GM23338 (cell line): ENCODE results near the gene PMP22. TPM values are rescaled to one million over a fixed set of nuclear protein-coding genes. Genes with fewer than 3 reads are reported as not detected.

Source experiments
- ATAC-seq: fragments of 200-7000 bp; cut with Tn5 transposase; 3 replicates; pipeline ENCODE4 v1.9.1; 2020
- DNase-seq: peaks from one replicate; pipeline ENCODE4 v3.0.0-alpha.2; 2015; ENCODE audit warnings: low spot score
- H2AFZ ChIP-seq: fragments of 200-600 bp; sonication (generic); 2 replicates; pipeline ENCODE4 v1.8.0; 2016; ENCODE audit warnings: antibody characterized with exemption, mild to moderate bottlenecking, moderate library complexity
- H3F3A ChIP-seq: fragments of 200-600 bp; sonication (generic); replicated peaks from 2 replicates; pipeline ENCODE4 v1.8.0; 2017; ENCODE audit warnings: antibody characterized with exemption, mixed run types, low read depth
- H3K27ac ChIP-seq: fragments of 200-600 bp; sonication (generic); 2 replicates; pipeline ENCODE4 v1.6.1; 2016; ENCODE audit warnings: low read depth
- H3K27me3 ChIP-seq: fragments of 200-600 bp; sonication (generic); 2 replicates; pipeline ENCODE4 v1.8.0; 2016; ENCODE audit warnings: mild to moderate bottlenecking, mixed run types, moderate library complexity; ENCODE audit not compliant: insufficient read depth
- H3K36me3 ChIP-seq: fragments of 200-600 bp; sonication (generic); 2 replicates; pipeline ENCODE4 v1.8.0; 2016; ENCODE audit warnings: mild to moderate bottlenecking; ENCODE audit not compliant: insufficient read depth
- H3K4me1 ChIP-seq: fragments of 200-600 bp; sonication (generic); 2 replicates; pipeline ENCODE4 v1.8.0; 2016; ENCODE audit warnings: mild to moderate bottlenecking, moderate library complexity; ENCODE audit not compliant: insufficient read depth
- H3K4me2 ChIP-seq: fragments of 200-600 bp; sonication (generic); 2 replicates; pipeline ENCODE4 v1.7.1; 2017; ENCODE audit warnings: mixed run types
- H3K4me3 ChIP-seq: fragments of 200-600 bp; sonication (generic); 2 replicates; pipeline ENCODE4 v1.6.1; 2016; ENCODE audit warnings: mixed run types
- H3K79me2 ChIP-seq: fragments of 200-600 bp; sonication (generic); replicated peaks from 2 replicates; pipeline ENCODE4 v1.8.0; 2017; ENCODE audit warnings: mild to moderate bottlenecking; ENCODE audit not compliant: insufficient read depth
- H3K9me2 ChIP-seq: fragments of 200-600 bp; sonication (generic); 2 replicates; pipeline ENCODE4 v1.8.0; 2017; ENCODE audit not compliant: insufficient read depth
- H4K20me1 ChIP-seq: fragments of 200-600 bp; sonication (generic); replicated peaks from 2 replicates; pipeline ENCODE4 v1.8.0; 2017; ENCODE audit warnings: mild to moderate bottlenecking; ENCODE audit not compliant: insufficient read depth
- H3K27ac Mint-ChIP-seq: 2 replicates; pipeline ENCODE4 v1.8.0; 2020; ENCODE audit warnings: inconsistent platforms, mild to moderate bottlenecking, moderate library complexity, mixed read lengths
- H3K27me3 Mint-ChIP-seq: 3 replicates; pipeline ENCODE4 v1.8.0; 2022; ENCODE audit warnings: low read depth, mild to moderate bottlenecking, moderate library complexity, mixed read lengths, inconsistent platforms; ENCODE audit not compliant: insufficient read depth, poor library complexity
- H3K36me3 Mint-ChIP-seq: 3 replicates; pipeline ENCODE4 v1.8.0; 2021; ENCODE audit warnings: low read depth, mild to moderate bottlenecking, inconsistent platforms, moderate library complexity, mixed read lengths
- H3K4me1 Mint-ChIP-seq: 3 replicates; pipeline ENCODE4 v1.8.0; 2020; ENCODE audit warnings: mild to moderate bottlenecking, inconsistent platforms, mixed read lengths
- H3K4me3 Mint-ChIP-seq: 3 replicates; pipeline ENCODE4 v1.8.0; 2021; ENCODE audit warnings: moderate library complexity, mild to moderate bottlenecking, inconsistent platforms, mixed read lengths
- H3K9me3 Mint-ChIP-seq: 3 replicates; pipeline ENCODE4 v1.8.0; 2020; ENCODE audit warnings: moderate library complexity, mild to moderate bottlenecking, inconsistent platforms, mixed read lengths
- CREB1 ChIP-seq: fragments of 250-450 bp; sonication (Bioruptor Pico); IDR thresholded peaks from 2 replicates; pipeline ENCODE4 v1.5.0; 2020; ENCODE audit warnings: low read depth, mild to moderate bottlenecking, moderate library complexity
- EZH2 ChIP-seq: fragments of 200-600 bp; sonication (generic); IDR thresholded peaks from one replicate; pipeline ENCODE4 v1.8.0; 2017; ENCODE audit warnings: antibody characterized with exemption, mild to moderate bottlenecking, low read depth; ENCODE audit not compliant: unreplicated experiment
- EZH2phosphoT487 ChIP-seq: fragments of 200-600 bp; sonication (generic); IDR thresholded peaks from one replicate; pipeline ENCODE4 v1.8.1; 2018; ENCODE audit warnings: antibody characterized with exemption; ENCODE audit not compliant: unreplicated experiment
- NANOG ChIP-seq: IDR thresholded peaks from 2 replicates; pipeline ENCODE4 v1.6.1; 2016; ENCODE audit warnings: antibody characterized with exemption, borderline replicate concordance
- POLR2AphosphoS5 ChIP-seq: IDR thresholded peaks from 2 replicates; pipeline ENCODE4 v1.6.1; 2016; ENCODE audit warnings: antibody characterized with exemption, low read depth
- STAT1 ChIP-seq: IDR thresholded peaks from one replicate; pipeline ENCODE4 v1.6.1; 2016; ENCODE audit warnings: antibody characterized with exemption; ENCODE audit not compliant: unreplicated experiment
- ZNF114 ChIP-seq: fragments of 250-450 bp; sonication (Bioruptor Pico); IDR thresholded peaks from 2 replicates; pipeline ENCODE4 v1.5.0; 2020; ENCODE audit warnings: mild to moderate bottlenecking, moderate library complexity
- ZNF331 ChIP-seq: fragments of 250-450 bp; sonication (Bioruptor Pico); IDR thresholded peaks from 2 replicates; pipeline ENCODE4 v1.5.0; 2020; ENCODE audit warnings: low read depth, mild to moderate bottlenecking, moderate library complexity
- polyA plus RNA-seq: library from polyadenylated mRNA; unstranded; fragments of >200 nt; fragmentation: Nextera tagmentation; extraction: Ambion mirVana; gene quantifications from 2 replicates; pipeline ENCODE4 v1.2.1, GENCODE V29; 2016
- total RNA-seq: library from RNA; depleted of rRNA; stranded (reverse); fragments of >200 nt; shearing (Covaris generic); gene quantifications from 2 replicates; pipeline ENCODE4 v1.2.3, GENCODE V29; 2014
- TF ChIP-seq, protein P1 (sequence below): fragments of 250-450 bp; sonication (Bioruptor Pico); IDR thresholded peaks from 2 replicates; pipeline ENCODE4 v1.5.0; 2020; ENCODE audit warnings: mild to moderate bottlenecking, moderate library complexity
- TF ChIP-seq, protein P2 (sequence below), 2 experiments: fragments of 200-600 bp in 1 of 2; sonication (generic) in 1 of 2; conservative IDR thresholded peaks; 2 replicates each; pipeline versions ENCODE4 v1.5.1 to v1.6.1; 2016 to 2017; ENCODE audit warnings: antibody characterized with exemption in 2 of 2, low read depth in 2 of 2, mild to moderate bottlenecking in 2 of 2, moderate library complexity in 1 of 2
- TF ChIP-seq, protein P3 (sequence below): IDR thresholded peaks from one replicate; pipeline ENCODE4 v1.6.1; 2018; ENCODE audit warnings: antibody characterized with exemption; ENCODE audit not compliant: unreplicated experiment
- TF ChIP-seq, protein P4 (sequence below): IDR thresholded peaks from 2 replicates; pipeline ENCODE4 v1.6.1; 2016; ENCODE audit warnings: antibody characterized with exemption

Gene PMP22
- total and polyA plus RNA-seq, 2 experiments from 2014 or later: 1.2 to 2.2 TPM

DNA sequence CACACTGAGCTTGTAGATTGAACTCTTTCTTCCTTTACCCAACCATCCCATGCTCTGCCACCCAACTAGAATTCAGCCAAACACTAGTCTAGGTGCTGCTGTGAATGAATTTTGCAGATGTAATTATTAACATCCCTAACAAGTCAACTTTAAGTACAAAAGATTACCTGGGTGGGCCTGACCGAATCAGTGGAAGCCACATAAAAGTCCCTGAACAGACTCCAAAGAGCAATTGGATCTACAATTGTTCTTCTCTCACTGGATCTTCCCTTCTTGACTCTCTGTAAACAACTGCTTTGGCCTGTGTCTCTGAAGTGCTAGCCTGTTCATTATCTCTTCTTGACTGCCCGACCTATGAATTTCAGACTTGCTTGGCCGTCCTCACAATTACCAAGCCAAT, 67.9 kb downstream of the PMP22 start:
- Mint-ChIP-seq H3K4me3 (no peak overlapping the region), H3K9me3 (peaks cover 33% of the 10 kb centered on the region), H3K4me1 (no peaks in the 10 kb centered on the region), H3K36me3 (peaks cover 16% of the 10 kb centered on the region), H3K27ac (no peak overlapping the region), H3K27me3 (no peaks in the 10 kb centered on the region)
- H3K27me3 ChIP-seq: no peaks in the 10 kb centered on the region
- no peak overlapping the region for H3K4me2 ChIP-seq
- no peaks in the 10 kb centered on the region for H3K79me2 ChIP-seq
- H2AFZ ChIP-seq: no peak overlapping the region
- H3K27ac ChIP-seq: no peak overlapping the region
- DNase-seq (no peak), ATAC-seq (no peak)
- H4K20me1 ChIP-seq: no peaks in the 10 kb centered on the region
- H3F3A ChIP-seq: no peaks in the 10 kb centered on the region
- H3K9me2 ChIP-seq: 0 out of 2 replicates have a peak, but pooled peaks cover 13% of the 10 kb centered on the region
- H3K36me3 ChIP-seq: no peaks in the 10 kb centered on the region
- no peak overlapping the region for H3K4me3 ChIP-seq
- TF ChIP-seq POLR2AphosphoS5 (no peak), ZNF114 (no peak), NANOG (no peak), STAT1 (no peak), CREB1 (no peak), EZH2phosphoT487 (no peak), EZH2 (no peak), ZNF331 (CRISPR knock-in tag) (no peak)
- TF ChIP-seq, protein P1, sequence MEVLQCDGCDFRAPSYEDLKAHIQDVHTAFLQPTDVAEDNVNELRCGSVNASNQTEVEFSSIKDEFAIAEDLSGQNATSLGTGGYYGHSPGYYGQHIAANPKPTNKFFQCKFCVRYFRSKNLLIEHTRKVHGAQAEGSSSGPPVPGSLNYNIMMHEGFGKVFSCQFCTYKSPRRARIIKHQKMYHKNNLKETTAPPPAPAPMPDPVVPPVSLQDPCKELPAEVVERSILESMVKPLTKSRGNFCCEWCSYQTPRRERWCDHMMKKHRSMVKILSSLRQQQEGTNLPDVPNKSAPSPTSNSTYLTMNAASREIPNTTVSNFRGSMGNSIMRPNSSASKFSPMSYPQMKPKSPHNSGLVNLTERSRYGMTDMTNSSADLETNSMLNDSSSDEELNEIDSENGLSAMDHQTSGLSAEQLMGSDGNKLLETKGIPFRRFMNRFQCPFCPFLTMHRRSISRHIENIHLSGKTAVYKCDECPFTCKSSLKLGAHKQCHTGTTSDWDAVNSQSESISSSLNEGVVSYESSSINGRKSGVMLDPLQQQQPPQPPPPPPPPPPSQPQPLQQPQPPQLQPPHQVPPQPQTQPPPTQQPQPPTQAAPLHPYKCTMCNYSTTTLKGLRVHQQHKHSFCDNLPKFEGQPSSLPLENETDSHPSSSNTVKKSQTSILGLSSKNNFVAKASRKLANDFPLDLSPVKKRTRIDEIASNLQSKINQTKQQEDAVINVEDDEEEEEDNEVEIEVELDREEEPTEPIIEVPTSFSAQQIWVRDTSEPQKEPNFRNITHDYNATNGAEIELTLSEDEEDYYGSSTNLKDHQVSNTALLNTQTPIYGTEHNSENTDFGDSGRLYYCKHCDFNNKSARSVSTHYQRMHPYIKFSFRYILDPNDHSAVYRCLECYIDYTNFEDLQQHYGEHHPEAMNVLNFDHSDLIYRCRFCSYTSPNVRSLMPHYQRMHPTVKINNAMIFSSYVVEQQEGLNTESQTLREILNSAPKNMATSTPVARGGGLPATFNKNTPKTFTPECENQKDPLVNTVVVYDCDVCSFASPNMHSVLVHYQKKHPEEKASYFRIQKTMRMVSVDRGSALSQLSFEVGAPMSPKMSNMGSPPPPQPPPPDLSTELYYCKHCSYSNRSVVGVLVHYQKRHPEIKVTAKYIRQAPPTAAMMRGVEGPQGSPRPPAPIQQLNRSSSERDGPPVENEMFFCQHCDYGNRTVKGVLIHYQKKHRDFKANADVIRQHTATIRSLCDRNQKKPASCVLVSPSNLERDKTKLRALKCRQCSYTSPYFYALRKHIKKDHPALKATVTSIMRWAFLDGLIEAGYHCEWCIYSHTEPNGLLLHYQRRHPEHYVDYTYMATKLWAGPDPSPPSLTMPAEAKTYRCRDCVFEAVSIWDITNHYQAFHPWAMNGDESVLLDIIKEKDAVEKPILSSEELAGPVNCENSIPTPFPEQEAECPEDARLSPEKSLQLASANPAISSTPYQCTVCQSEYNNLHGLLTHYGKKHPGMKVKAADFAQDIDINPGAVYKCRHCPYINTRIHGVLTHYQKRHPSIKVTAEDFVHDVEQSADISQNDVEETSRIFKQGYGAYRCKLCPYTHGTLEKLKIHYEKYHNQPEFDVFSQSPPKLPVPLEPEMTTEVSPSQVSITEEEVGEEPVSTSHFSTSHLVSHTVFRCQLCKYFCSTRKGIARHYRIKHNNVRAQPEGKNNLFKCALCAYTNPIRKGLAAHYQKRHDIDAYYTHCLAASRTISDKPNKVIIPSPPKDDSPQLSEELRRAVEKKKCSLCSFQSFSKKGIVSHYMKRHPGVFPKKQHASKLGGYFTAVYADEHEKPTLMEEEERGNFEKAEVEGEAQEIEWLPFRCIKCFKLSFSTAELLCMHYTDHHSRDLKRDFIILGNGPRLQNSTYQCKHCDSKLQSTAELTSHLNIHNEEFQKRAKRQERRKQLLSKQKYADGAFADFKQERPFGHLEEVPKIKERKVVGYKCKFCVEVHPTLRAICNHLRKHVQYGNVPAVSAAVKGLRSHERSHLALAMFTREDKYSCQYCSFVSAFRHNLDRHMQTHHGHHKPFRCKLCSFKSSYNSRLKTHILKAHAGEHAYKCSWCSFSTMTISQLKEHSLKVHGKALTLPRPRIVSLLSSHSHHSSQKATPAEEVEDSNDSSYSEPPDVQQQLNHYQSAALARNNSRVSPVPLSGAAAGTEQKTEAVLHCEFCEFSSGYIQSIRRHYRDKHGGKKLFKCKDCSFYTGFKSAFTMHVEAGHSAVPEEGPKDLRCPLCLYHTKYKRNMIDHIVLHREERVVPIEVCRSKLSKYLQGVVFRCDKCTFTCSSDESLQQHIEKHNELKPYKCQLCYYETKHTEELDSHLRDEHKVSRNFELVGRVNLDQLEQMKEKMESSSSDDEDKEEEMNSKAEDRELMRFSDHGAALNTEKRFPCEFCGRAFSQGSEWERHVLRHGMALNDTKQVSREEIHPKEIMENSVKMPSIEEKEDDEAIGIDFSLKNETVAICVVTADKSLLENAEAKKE (CRISPR knock-in tag): no peak
- TF ChIP-seq, protein P2, sequence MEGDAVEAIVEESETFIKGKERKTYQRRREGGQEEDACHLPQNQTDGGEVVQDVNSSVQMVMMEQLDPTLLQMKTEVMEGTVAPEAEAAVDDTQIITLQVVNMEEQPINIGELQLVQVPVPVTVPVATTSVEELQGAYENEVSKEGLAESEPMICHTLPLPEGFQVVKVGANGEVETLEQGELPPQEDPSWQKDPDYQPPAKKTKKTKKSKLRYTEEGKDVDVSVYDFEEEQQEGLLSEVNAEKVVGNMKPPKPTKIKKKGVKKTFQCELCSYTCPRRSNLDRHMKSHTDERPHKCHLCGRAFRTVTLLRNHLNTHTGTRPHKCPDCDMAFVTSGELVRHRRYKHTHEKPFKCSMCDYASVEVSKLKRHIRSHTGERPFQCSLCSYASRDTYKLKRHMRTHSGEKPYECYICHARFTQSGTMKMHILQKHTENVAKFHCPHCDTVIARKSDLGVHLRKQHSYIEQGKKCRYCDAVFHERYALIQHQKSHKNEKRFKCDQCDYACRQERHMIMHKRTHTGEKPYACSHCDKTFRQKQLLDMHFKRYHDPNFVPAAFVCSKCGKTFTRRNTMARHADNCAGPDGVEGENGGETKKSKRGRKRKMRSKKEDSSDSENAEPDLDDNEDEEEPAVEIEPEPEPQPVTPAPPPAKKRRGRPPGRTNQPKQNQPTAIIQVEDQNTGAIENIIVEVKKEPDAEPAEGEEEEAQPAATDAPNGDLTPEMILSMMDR (conservative IDR thresholded peaks at IDR 0.05; ENCODE audit: low read depth in 2 of 2): no peak
- TF ChIP-seq, protein P3, sequence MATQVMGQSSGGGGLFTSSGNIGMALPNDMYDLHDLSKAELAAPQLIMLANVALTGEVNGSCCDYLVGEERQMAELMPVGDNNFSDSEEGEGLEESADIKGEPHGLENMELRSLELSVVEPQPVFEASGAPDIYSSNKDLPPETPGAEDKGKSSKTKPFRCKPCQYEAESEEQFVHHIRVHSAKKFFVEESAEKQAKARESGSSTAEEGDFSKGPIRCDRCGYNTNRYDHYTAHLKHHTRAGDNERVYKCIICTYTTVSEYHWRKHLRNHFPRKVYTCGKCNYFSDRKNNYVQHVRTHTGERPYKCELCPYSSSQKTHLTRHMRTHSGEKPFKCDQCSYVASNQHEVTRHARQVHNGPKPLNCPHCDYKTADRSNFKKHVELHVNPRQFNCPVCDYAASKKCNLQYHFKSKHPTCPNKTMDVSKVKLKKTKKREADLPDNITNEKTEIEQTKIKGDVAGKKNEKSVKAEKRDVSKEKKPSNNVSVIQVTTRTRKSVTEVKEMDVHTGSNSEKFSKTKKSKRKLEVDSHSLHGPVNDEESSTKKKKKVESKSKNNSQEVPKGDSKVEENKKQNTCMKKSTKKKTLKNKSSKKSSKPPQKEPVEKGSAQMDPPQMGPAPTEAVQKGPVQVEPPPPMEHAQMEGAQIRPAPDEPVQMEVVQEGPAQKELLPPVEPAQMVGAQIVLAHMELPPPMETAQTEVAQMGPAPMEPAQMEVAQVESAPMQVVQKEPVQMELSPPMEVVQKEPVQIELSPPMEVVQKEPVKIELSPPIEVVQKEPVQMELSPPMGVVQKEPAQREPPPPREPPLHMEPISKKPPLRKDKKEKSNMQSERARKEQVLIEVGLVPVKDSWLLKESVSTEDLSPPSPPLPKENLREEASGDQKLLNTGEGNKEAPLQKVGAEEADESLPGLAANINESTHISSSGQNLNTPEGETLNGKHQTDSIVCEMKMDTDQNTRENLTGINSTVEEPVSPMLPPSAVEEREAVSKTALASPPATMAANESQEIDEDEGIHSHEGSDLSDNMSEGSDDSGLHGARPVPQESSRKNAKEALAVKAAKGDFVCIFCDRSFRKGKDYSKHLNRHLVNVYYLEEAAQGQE: no peak
- TF ChIP-seq, protein P4, sequence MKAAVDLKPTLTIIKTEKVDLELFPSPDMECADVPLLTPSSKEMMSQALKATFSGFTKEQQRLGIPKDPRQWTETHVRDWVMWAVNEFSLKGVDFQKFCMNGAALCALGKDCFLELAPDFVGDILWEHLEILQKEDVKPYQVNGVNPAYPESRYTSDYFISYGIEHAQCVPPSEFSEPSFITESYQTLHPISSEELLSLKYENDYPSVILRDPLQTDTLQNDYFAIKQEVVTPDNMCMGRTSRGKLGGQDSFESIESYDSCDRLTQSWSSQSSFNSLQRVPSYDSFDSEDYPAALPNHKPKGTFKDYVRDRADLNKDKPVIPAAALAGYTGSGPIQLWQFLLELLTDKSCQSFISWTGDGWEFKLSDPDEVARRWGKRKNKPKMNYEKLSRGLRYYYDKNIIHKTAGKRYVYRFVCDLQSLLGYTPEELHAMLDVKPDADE: no peak
- H3K4me1 ChIP-seq: no peaks in the 10 kb centered on the region
